Retina (tissue), 1 donor: Measurements from ENCODE around the gene NALF2.

Experiments
- DNase-seq: peaks from one replicate; pipeline ENCODE4 v3.0.0-alpha.2; 2016

The NALF2 gene

DNA sequence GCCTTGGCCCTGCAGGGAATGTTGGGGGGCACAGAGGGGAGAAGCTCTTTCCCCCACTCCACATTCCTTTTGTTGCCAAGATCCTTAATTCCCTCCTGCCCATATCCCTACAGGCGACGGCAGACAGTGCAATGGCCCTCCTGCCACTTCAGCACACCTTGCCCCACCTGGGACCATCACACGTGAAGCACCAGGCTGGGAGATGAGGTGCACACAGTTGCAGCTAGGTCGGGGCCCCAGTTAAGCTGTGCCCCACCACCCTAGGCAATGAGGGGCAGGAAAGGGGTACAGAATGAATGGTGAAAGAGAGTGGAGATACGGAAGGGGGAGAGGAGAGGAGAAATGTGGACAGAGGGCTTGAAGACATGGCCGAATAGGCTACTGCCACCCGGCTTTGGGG lies 26.2 kb downstream of the NALF2 start:
- DNase-seq: no peak

DNA sequence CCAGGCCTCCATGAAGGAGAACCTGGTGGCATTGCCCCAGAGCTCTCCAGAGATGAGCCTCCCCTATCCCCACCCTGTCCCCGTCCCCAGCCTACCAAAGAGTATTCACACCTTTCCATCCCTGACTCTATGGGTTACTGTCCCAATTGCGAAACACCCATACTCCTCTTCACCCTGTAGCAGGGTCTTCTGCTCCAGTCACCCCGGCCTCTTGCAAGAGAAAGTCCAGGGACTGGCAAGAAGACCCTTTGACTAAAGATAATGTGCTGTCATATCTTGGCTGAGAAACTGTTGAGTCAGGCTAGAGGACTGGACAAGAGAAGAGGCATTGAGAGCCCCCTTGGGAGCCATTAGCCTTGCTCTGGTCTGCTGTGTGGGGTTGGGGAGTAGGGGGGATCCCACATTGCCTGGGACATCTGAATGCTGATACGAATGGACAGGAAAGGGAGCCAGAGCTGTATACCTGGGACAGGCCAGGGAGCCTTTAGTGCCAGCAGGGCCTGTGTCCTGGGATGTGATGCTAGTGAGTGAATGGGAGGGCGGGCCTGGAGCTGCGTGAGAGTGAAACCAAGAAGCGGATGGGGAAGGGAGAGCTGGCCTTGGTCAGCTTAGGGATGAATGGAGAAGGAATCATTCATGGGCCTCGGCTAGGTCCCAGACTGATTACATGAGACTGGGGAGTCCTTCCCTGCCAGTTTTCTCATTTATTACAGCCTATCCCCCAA lies 27.1 kb downstream of the NALF2 start:
- DNase-seq: no peak

DNA sequence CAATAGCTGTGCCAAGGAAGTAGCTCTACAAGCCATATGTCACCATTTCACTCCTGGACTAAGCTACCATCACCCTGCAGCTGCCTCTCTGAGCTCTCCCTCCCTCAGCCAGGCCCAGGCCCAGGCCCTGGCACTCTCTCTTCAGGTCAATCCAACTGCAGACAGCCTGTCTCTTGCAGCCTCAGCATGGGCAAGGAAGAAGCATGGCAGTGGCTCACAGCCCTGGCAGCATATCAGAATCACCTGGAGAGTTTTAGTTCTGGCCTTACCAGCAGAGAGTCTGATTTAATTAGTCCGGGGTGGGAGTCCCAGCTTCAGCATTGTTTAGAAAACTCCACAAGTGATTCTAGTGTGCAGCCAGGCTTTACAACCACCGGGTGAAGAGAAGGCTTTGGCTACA lies 31.5 kb downstream of the NALF2 start:
- DNase-seq: no peak

DNA sequence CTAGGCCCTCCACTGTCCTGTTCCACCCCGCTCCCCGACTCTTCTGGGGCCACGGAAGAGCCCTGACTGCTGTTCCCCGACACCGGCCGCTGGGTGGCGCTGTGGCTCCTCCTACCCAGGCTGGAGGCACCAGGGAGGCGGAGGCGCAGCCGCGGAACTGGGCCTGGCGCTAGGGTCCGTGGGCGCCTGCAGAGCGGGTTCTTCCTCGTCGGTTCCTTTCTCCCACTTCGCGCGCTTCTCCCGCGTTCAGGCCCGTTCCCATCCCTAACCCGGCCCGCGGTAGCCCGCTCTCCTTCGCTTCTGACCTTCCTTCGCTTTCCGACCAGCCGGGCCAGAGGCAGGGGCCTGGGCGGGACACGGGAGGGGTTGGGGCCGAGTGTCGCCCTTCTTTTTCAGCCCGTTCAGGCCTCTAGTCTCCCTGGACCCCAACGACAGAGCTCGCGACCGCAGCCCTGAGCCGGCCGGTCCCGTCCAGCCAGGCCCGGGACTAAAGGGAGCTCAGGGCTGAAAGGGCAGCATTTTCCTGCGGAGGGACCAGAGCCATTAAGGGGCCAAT lies 34.3 kb downstream of the NALF2 start:
- peak; percentile 83 for DNase-seq

GRCh38 chrX:69539437-69539836 lies 35.3 kb downstream of the NALF2 start:
- DNase-seq: no peak

GRCh38 chrX:69541956-69542355 lies 37.8 kb downstream of the NALF2 start:
- DNase-seq: no peak

- no peak for DNase-seq
Observed at GRCh38 chrX:69543572-69543971, 39.4 kb downstream of the NALF2 start.

DNA sequence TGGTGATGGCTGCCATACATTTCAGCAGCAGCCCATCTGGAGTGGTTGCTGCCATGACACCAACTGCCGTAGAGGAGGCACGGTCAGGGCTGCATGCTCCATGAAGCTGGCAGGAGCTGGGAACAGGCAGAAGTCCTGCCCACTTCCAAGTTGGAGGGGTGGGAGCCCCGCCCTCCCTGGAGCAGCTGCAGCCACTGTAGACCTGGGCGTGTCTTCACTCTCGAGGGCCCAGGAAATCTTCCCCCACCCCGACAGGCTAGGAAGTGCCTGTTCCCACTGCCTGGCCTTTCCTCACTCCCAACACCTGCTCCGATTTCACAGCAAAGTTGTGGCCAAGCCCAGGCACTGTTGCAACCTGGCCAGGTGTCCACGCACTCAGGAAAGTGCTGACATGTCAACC lies 42.3 kb downstream of the NALF2 start:
- no peak for DNase-seq

DNA sequence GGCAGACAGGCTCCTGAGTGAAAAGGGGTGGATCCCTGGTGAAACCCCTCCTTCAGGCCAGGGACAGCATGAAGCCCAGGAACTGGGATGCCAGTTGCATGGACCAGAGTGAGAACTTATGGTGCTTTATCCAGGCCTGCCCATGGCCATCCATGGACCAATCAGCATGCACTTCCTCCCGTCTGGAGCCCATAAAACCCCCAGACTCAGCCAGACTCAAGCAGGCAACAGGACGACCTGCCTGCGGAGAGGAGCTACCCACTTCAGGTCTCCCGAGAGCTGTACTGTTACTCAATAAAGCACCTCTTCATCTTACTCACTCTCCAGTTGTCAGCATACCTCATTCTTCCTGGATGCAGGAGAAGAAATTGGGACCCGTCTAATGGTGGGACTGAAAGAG lies 42.9 kb downstream of the NALF2 start:
- DNase-seq: no peak

DNA sequence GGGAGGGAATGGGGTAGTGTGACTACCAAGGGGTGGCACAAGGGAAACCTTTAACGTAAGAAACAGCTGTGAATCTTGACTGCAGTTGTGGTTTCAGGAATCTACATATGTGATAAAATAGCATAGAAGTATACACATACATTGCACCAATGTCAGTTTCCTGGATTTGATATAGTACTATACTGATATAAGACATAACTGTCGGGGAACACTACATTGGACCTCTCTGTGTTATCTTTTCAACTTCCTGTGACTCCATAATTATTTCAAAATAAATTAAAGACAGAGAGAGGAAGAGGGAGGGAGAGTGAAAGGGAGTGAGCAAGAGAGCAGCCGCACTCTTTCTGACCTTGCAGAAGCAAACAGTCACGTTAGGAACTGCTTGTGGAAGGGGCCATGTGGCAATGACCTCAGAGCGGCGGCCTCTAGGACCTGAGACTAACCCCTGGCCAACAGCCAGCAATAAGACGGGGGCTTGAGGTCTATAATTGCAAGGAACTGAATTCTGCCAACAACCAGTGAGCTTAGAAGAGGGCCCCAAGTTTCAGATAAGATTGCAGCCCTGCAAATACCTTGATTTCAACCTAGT lies 47.4 kb downstream of the NALF2 start:
- DNase-seq: no peak

DNA sequence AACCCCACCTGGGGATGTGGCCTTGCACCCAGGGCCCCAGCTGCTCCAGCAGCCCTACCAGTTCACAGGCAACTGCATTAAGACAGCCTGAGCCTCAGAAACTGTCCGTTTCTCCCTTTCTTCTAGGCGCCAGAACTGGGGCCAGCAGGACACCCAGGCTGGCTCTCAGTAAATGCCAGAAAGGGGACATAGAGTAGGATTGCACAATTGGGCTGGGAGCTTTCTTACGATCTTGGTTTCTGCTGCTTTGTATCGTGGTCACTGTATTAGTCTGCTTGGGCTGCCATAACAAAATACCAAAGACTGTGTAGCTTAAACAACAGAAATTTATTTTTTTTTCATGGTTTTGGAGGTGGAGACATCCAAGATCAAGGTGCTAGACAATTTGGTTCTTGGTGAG lies 48.4 kb downstream of the NALF2 start:
- no peak for DNase-seq
